ENCODE results near the gene OR6C68.
"Not testable (repeated sequence)": the region's sequence is repeated elsewhere in the genome, so short reads cannot be mapped to it uniquely, and the experiment has no call there.

OR6C68 gene

GRCh38 chr12:55492078-55492477 is at the start of gene OR6C68:
OR6C68 (plus strand) TSS chr12:55492378; CDS start chr12:55492378, 0 bp downstream.
- no peak for DNase-seq

- DNase-seq: no peak
Measured at GRCh38 chr12:55443776-55444175, 48.4 kb upstream of the OR6C68 start, which contains the start of gene OR6C2. OR6C2 (plus strand) TSS chr12:55444076; CDS start chr12:55452214, 8,138 bp downstream.

GRCh38 chr12:55445357-55445756 is 46.8 kb upstream of the OR6C68 start:
- no peak for DNase-seq

GRCh38 chr12:55446326-55446725 is 45.9 kb upstream of the OR6C68 start:
- no peak for DNase-seq

- no peak for DNase-seq
Measured at GRCh38 chr12:55448825-55449224, 43.4 kb upstream of the OR6C68 start.

GRCh38 chr12:55464926-55465325 is 27.3 kb upstream of the OR6C68 start:
- DNase-seq: not testable (repeated sequence)

GRCh38 chr12:55467836-55468235 is 24.3 kb upstream of the OR6C68 start:
- no peak for DNase-seq

- DNase-seq: no peak
Measured at GRCh38 chr12:55469291-55469690, 22.9 kb upstream of the OR6C68 start.

- DNase-seq: no peak
Measured at GRCh38 chr12:55470088-55470829, 21.9 kb upstream of the OR6C68 start, which contains the start of gene OR6C70. OR6C70 (minus strand) TSS chr12:55470138; CDS start chr12:55470138, 0 bp downstream.

GRCh38 chr12:55472264-55472663 is 19.9 kb upstream of the OR6C68 start:
- no peak for DNase-seq

- DNase-seq: not testable (repeated sequence)
Measured at GRCh38 chr12:55479136-55479535, 13.0 kb upstream of the OR6C68 start.

GRCh38 chr12:55484284-55484683 is 7.9 kb upstream of the OR6C68 start:
- not testable (repeated sequence) for DNase-seq

GRCh38 chr12:55495490-55495889 is 3.3 kb downstream of the OR6C68 start:
- DNase-seq: no peak

- DNase-seq: no peak
Measured at GRCh38 chr12:55499231-55499630, 7.1 kb downstream of the OR6C68 start.

- peak; percentile 11 for DNase-seq
Measured at GRCh38 chr12:55499810-55500252, 7.7 kb downstream of the OR6C68 start.

- no peak for DNase-seq
Measured at GRCh38 chr12:55501601-55502000, 9.4 kb downstream of the OR6C68 start.

- DNase-seq: no peak
Measured at GRCh38 chr12:55515696-55516095, 23.5 kb downstream of the OR6C68 start.

GRCh38 chr12:55516391-55516790 is 24.2 kb downstream of the OR6C68 start:
- no peak for DNase-seq

All from eye (tissue), 1 donor.